IPS-15b (cell line): ENCODE measurements around the gene SEC16B.

Source experiments
- H3K27me3 ChIP-seq: one replicate; pipeline ENCODE4 v1.6.1; 2013; ENCODE audit warnings: low read length; ENCODE audit not compliant: control insufficient read depth, insufficient read depth
- H3K36me3 ChIP-seq: one replicate; pipeline ENCODE4 v1.6.1; 2013; ENCODE audit warnings: low read length; ENCODE audit not compliant: control insufficient read depth, insufficient read depth
- H3K4me1 ChIP-seq: one replicate; pipeline ENCODE4 v1.6.1; 2013; ENCODE audit warnings: mild to moderate bottlenecking, low read length; ENCODE audit not compliant: control insufficient read depth, insufficient read depth
- H3K4me3 ChIP-seq: one replicate; pipeline ENCODE4 v1.5.1; 2013; ENCODE audit warnings: low read depth, low read length
- H3K9ac ChIP-seq: one replicate; pipeline ENCODE4 v1.6.1; 2013; ENCODE audit warnings: low read depth, mild to moderate bottlenecking, low read length
- H3K9me3 ChIP-seq: one replicate; pipeline ENCODE4 v1.6.1; 2013; ENCODE audit warnings: mild to moderate bottlenecking, low read length; ENCODE audit not compliant: control insufficient read depth, insufficient read depth

Gene SEC16B, protein sequence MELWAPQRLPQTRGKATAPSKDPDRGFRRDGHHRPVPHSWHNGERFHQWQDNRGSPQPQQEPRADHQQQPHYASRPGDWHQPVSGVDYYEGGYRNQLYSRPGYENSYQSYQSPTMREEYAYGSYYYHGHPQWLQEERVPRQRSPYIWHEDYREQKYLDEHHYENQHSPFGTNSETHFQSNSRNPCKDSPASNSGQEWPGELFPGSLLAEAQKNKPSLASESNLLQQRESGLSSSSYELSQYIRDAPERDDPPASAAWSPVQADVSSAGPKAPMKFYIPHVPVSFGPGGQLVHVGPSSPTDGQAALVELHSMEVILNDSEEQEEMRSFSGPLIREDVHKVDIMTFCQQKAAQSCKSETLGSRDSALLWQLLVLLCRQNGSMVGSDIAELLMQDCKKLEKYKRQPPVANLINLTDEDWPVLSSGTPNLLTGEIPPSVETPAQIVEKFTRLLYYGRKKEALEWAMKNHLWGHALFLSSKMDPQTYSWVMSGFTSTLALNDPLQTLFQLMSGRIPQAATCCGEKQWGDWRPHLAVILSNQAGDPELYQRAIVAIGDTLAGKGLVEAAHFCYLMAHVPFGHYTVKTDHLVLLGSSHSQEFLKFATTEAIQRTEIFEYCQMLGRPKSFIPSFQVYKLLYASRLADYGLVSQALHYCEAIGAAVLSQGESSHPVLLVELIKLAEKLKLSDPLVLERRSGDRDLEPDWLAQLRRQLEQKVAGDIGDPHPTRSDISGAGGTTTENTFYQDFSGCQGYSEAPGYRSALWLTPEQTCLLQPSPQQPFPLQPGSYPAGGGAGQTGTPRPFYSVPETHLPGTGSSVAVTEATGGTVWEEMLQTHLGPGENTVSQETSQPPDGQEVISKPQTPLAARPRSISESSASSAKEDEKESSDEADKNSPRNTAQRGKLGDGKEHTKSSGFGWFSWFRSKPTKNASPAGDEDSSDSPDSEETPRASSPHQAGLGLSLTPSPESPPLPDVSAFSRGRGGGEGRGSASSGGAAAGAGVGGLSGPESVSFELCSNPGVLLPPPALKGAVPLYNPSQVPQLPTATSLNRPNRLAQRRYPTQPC

DNA sequence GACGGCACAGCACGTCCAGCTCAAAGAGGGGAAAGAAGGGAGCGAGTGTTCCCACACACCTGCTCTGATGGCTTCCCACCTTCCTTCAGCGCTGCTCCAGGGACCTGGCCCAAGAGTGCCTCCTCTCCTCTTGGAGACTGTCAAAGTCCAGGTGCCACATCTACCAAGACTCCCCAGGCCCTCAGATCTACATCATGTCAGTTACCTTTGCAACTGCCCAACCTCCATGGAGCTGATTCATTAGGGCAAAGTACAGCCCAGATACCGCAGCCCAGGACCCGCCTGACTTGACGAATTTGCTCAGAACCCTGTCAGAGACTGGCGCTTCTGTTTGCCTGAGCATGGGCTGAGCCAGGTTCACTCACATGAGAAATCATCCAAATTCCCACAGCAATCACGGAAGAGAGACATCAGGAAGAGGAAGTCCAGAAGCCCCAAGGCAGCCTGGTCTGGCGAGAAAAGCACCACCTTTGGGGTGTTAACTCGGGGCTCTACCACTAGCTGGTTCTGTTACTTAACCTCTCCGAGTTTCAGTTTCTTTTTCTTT is at the start of gene SEC16B:
Gene SEC16B (minus strand): TSS at position 234 of the 547 bp plus-strand sequence. CDS start 2,077 bp downstream, outside the sequence.
- Histone ChIP-seq H3K36me3 (no peaks in the 10 kb centered on the region), H3K9me3 (no peaks in the 10 kb centered on the region), H3K4me1 (no peaks in the 10 kb centered on the region), H3K27me3 (no peaks in the 10 kb centered on the region), H3K9ac (no peak within 1 kb of the TSS), H3K4me3 (no peak within 1 kb of the TSS)

- no peak overlapping the region for H3K9ac ChIP-seq
- H3K36me3 ChIP-seq, result no peaks in the 10 kb centered on the region
- H3K4me1 ChIP-seq, result no peaks in the 10 kb centered on the region
- no peaks in the 10 kb centered on the region for H3K27me3 ChIP-seq
- no peaks in the 10 kb centered on the region for H3K9me3 ChIP-seq
- no peak overlapping the region for H3K4me3 ChIP-seq
Measured at GRCh38 chr1:178019622-178020021, 49.8 kb upstream of the SEC16B start.

GRCh38 chr1:178019208-178019607 is 49.4 kb upstream of the SEC16B start:
- H3K27me3 ChIP-seq, result no peaks in the 10 kb centered on the region
- H3K4me3 ChIP-seq, result no peak overlapping the region
- H3K4me1 ChIP-seq, result no peaks in the 10 kb centered on the region
- H3K9ac ChIP-seq, result no peak overlapping the region
- H3K9me3 ChIP-seq, result no peaks in the 10 kb centered on the region
- no peaks in the 10 kb centered on the region for H3K36me3 ChIP-seq

GRCh38 chr1:178017517-178017916 is 47.7 kb upstream of the SEC16B start:
- Histone ChIP-seq H3K4me3 (no peak overlapping the region), H3K9ac (no peak overlapping the region), H3K4me1 (no peaks in the 10 kb centered on the region), H3K27me3 (no peaks in the 10 kb centered on the region), H3K36me3 (no peaks in the 10 kb centered on the region), H3K9me3 (no peaks in the 10 kb centered on the region)

GRCh38 chr1:178011864-178012503 is 42.1 kb upstream of the SEC16B start:
- no peaks in the 10 kb centered on the region for H3K27me3 ChIP-seq
- H3K9me3 ChIP-seq, result no peaks in the 10 kb centered on the region
- H3K9ac ChIP-seq, result no peak overlapping the region
- H3K4me3 ChIP-seq, result no peak overlapping the region
- H3K4me1 ChIP-seq, result peaks cover 6% of the 10 kb centered on the region
- H3K36me3 ChIP-seq, result no peaks in the 10 kb centered on the region

GRCh38 chr1:178011465-178011828 is 41.6 kb upstream of the SEC16B start:
- no peaks in the 10 kb centered on the region for H3K9me3 ChIP-seq
- H3K9ac ChIP-seq, result no peak overlapping the region
- H3K27me3 ChIP-seq, result no peaks in the 10 kb centered on the region
- H3K4me3 ChIP-seq, result no peak overlapping the region
- H3K4me1 ChIP-seq, result peaks cover 6% of the 10 kb centered on the region
- no peaks in the 10 kb centered on the region for H3K36me3 ChIP-seq

GRCh38 chr1:178010674-178011464 is 41.0 kb upstream of the SEC16B start:
- no peaks in the 10 kb centered on the region for H3K27me3 ChIP-seq
- no peak overlapping the region for H3K9ac ChIP-seq
- no peak overlapping the region for H3K4me3 ChIP-seq
- H3K36me3 ChIP-seq, result no peaks in the 10 kb centered on the region
- peaks cover 6% of the 10 kb centered on the region for H3K4me1 ChIP-seq
- H3K9me3 ChIP-seq, result no peaks in the 10 kb centered on the region

- H3K4me3 ChIP-seq, result no peak overlapping the region
- H3K9me3 ChIP-seq, result no peaks in the 10 kb centered on the region
- H3K27me3 ChIP-seq, result no peaks in the 10 kb centered on the region
- H3K36me3 ChIP-seq, result no peaks in the 10 kb centered on the region
- no peak overlapping the region for H3K9ac ChIP-seq
- H3K4me1 ChIP-seq, result peaks cover 6% of the 10 kb centered on the region
Measured at GRCh38 chr1:178006043-178006442, 36.2 kb upstream of the SEC16B start.

GRCh38 chr1:178005450-178005849 is 35.6 kb upstream of the SEC16B start:
- no peaks in the 10 kb centered on the region for H3K27me3 ChIP-seq
- peaks cover 2% of the 10 kb centered on the region for H3K4me1 ChIP-seq
- no peak overlapping the region for H3K4me3 ChIP-seq
- no peaks in the 10 kb centered on the region for H3K9me3 ChIP-seq
- H3K9ac ChIP-seq, result no peak overlapping the region
- no peaks in the 10 kb centered on the region for H3K36me3 ChIP-seq

DNA sequence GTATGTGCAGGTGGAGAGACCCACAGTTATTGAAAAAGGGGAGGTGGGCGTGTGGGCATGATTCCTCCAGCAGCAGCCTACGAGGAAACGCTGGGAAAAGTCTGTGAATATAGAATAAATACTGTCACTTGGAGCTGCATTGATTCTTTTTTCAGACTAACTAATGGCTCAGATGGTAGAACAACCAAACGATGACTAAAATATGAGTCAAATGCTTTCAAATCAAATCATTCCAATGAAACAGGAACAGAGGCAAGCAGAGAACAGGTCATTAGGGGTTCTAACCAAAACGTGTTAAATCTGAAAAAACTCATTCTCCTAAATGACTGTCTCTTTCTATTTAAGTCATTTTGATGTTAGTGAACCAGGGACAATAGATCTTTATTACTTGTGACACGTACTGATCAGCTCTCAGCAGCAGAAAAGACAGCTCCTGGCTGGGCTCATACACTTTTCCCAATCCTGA is 35.1 kb upstream of the SEC16B start:
- no peak overlapping the region for H3K4me3 ChIP-seq
- no peaks in the 10 kb centered on the region for H3K27me3 ChIP-seq
- no peak overlapping the region for H3K9ac ChIP-seq
- no peaks in the 10 kb centered on the region for H3K9me3 ChIP-seq
- no peaks in the 10 kb centered on the region for H3K36me3 ChIP-seq
- no peaks in the 10 kb centered on the region for H3K4me1 ChIP-seq
